B cell (primary cell): Measurements from ENCODE around the gene MCCD1. TPM values are rescaled to one million over a fixed set of nuclear protein-coding genes. Genes with fewer than 3 reads are reported as not detected.

Experiments
- ATAC-seq: fragments of 200-7000 bp; cut with Tn5 transposase; one replicate; pipeline ENCODE4 v1.10.0; 2021; ENCODE audit warnings: low read depth, mild to moderate bottlenecking, moderate number of reproducible peaks, moderate library complexity
- CTCF ChIA-PET: fragments of 350-600 bp; sonication (Branson Sonifier 250); formaldehyde crosslinking; loops from one replicate; lab custom pipeline; 2021; ENCODE audit warnings: antibody characterized with exemption, inconsistent platforms; lab: Charles Lee
- POLR2A ChIA-PET: fragments of 350-600 bp; sonication (Branson Sonifier 250); formaldehyde crosslinking; loops from one replicate; lab custom pipeline; 2021; ENCODE audit warnings: antibody characterized with exemption; lab: Charles Lee
- DNase-seq: peaks from one replicate; pipeline ENCODE4 v3.0.0; 2013
- H2AFZ ChIP-seq: 2 replicates; pipeline ENCODE4 v1.6.1; 2012; ENCODE audit warnings: mild to moderate bottlenecking, low read depth, low read length; ENCODE audit not compliant: insufficient read depth, poor library complexity, severe bottlenecking
- H3K27ac ChIP-seq, 2 donors: 1 replicate in 1 of 2; 2 replicates in 1 of 2; pipeline ENCODE4 v1.5.1; 2012 to 2013; ENCODE audit warnings: low read length in 2 of 2, mild to moderate bottlenecking in 2 of 2, moderate library complexity in 1 of 2
- H3K27me3 ChIP-seq, 4 experiments: fragments of 200-600 bp in 1 of 4; sonication (generic) in 1 of 4; replicated peaks in 1 of 4; 1 replicate in 2 of 4; 2 replicates in 2 of 4; pipeline versions ENCODE4 v1.6.1 to v1.7.0; 2013 to 2016; ENCODE audit warnings: low read length in 3 of 4, mild to moderate bottlenecking in 2 of 4, mixed read lengths in 1 of 4, moderate library complexity in 1 of 4; ENCODE audit not compliant: insufficient read depth in 4 of 4, control insufficient read depth in 3 of 4; ENCODE audit errors: control extremely low read depth in 1 of 4
- H3K36me3 ChIP-seq, 2 experiments: replicated peaks in 1 of 2; 1 replicate in 1 of 2; 2 replicates in 1 of 2; pipeline versions ENCODE4 v1.6.1 to v1.7.1; 2013; ENCODE audit warnings: low read length in 1 of 2; ENCODE audit not compliant: insufficient read depth in 2 of 2, control insufficient read depth in 1 of 2; ENCODE audit errors: control extremely low read depth in 1 of 2, extremely low read depth in 1 of 2
- H3K4me1 ChIP-seq, 2 donors: fragments of 200-600 bp in 1 of 2; sonication (generic) in 1 of 2; 1 replicate in 1 of 2; 2 replicates in 1 of 2; pipeline versions ENCODE4 v1.5.1 to v1.6.1; 2013 to 2017; ENCODE audit warnings: low read length in 2 of 2; ENCODE audit not compliant: control insufficient read depth in 2 of 2, insufficient read depth in 2 of 2
- H3K4me2 ChIP-seq: replicated peaks from 2 replicates; pipeline ENCODE3; 2012; ENCODE audit warnings: mild to moderate bottlenecking, low read depth, low read length; ENCODE audit not compliant: poor library complexity, severe bottlenecking
- H3K4me3 ChIP-seq, 5 experiments: fragments of 200-600 bp in 1 of 5; sonication (generic) in 1 of 5; 1 replicate in 3 of 5; 2 replicates in 2 of 5; pipeline versions ENCODE4 v1.5.1 to v1.7.0; 2011 to 2016; ENCODE audit warnings: low read length in 4 of 5, mild to moderate bottlenecking in 4 of 5, low read depth in 2 of 5, control low read depth in 1 of 5, moderate library complexity in 1 of 5; ENCODE audit not compliant: insufficient read depth in 1 of 5; ENCODE audit errors: control extremely low read depth in 1 of 5, extremely low read depth in 1 of 5
- H3K79me2 ChIP-seq: fragments of 200-600 bp; sonication (generic); one replicate; pipeline ENCODE4 v1.6.0; 2016; ENCODE audit warnings: low read length; ENCODE audit not compliant: control insufficient read depth, insufficient read depth
- H3K9ac ChIP-seq: fragments of 200-600 bp; sonication (generic); 2 replicates; pipeline ENCODE4 v1.6.1; 2017; ENCODE audit warnings: mild to moderate bottlenecking, low read length, moderate library complexity
- H3K9me3 ChIP-seq, 3 donors: one replicate each; pipeline versions ENCODE4 v1.6.1 to v1.7.1; 2013; ENCODE audit warnings: low read length in 2 of 3; ENCODE audit not compliant: control insufficient read depth in 2 of 3, insufficient read depth in 1 of 3; ENCODE audit errors: control extremely low read depth in 1 of 3
- H4K20me1 ChIP-seq: 2 replicates; pipeline ENCODE4 v1.6.0; 2012; ENCODE audit warnings: mild to moderate bottlenecking, low read length; ENCODE audit not compliant: insufficient read depth, control insufficient read depth, poor library complexity, severe bottlenecking
- H3K27ac Mint-ChIP-seq: one replicate; pipeline ENCODE4 v1.8.0; 2021; ENCODE audit warnings: mixed read lengths
- H3K27me3 Mint-ChIP-seq: one replicate; pipeline ENCODE4 v1.8.0; 2021; ENCODE audit warnings: mixed read lengths
- H3K4me1 Mint-ChIP-seq: one replicate; pipeline ENCODE4 v1.8.0; 2021; ENCODE audit warnings: mixed read lengths
- H3K4me3 Mint-ChIP-seq: one replicate; pipeline ENCODE4 v1.8.0; 2021; ENCODE audit warnings: mixed read lengths
- H3K9me3 Mint-ChIP-seq: one replicate; pipeline ENCODE4 v1.8.0; 2022; ENCODE audit warnings: mixed read lengths; ENCODE audit not compliant: insufficient read depth
- CTCF ChIP-seq: fragments of 200-600 bp; IDR thresholded peaks from one replicate; pipeline ENCODE4 v1.8.0; 2022; ENCODE audit warnings: antibody characterized with exemption, mild to moderate bottlenecking
- EZH2 ChIP-seq: IDR thresholded peaks from 2 replicates; pipeline ENCODE4 v1.6.1; 2012; ENCODE audit warnings: borderline replicate concordance, low read depth, mild to moderate bottlenecking, moderate library complexity, low read length; ENCODE audit not compliant: insufficient read depth, poor library complexity, severe bottlenecking
- WGBS: methylation state at CpG from one replicate; pipeline ENCODE4 v1.1.5; 2013; ENCODE audit warnings: missing lambda C conversion rate; ENCODE audit not compliant: insufficient coverage; 5-methylcytosine and 5-hydroxymethylcytosine counted together
- intact Hi-C: fragments of 100-400 bp; cut with micrococcal nuclease; formaldehyde crosslinking; loops from one replicate; pipeline ENCODE4 v1.10.0; 2022
- polyA plus RNA-seq: library from polyadenylated mRNA; depleted of rRNA; stranded (reverse); fragments of >200 nt; gene quantifications from 2 replicates; pipeline ENCODE4 v1.2.3, GENCODE V29; 2012
- total RNA-seq, 2 donors: library from RNA; stranded (reverse); fragments of 120-200 nt in 1 of 2; gene quantifications; 1 replicate in 1 of 2; 2 replicates in 1 of 2; pipeline versions ENCODE4 v1.2.3 to v1.2.4, GENCODE V29; 2013 to 2022

MCCD1 gene
- total and polyA plus RNA-seq, 2 donors (not counting 1 experiment from before 2014, with no cell fraction given), result not detected

- no peak for TF ChIP-seq EZH2
- no peak for TF ChIP-seq CTCF
- DNase-seq, result no peak
- POLR2A ChIA-PET, result interaction anchor here (0.5 to 42.6 kb wide), 6 partner anchors 7 to 1050 kb away, joined by 3 to 1450 read pairs (median 10); partner anchors contain the start of genes ATP6V1G2, LST1, LTA and LTB
Observed at GRCh38 chr6:31577579-31577966, 48.8 kb downstream of the MCCD1 start.

More at GRCh38 chr6:31577579-31577966, 48.8 kb downstream of the MCCD1 start:
- Mint-ChIP-seq H3K27me3 (no peaks in the 10 kb centered on the region), H3K4me3 (peak overlapping the region; percentile 89), H3K27ac (peak overlapping the region; percentile 93), H3K9me3 (no peaks in the 10 kb centered on the region), H3K4me1 (peaks cover 85% of the 10 kb centered on the region)
- Histone ChIP-seq H3K9me3 (no peaks in the 10 kb centered on the region), H3K27me3 (no peaks in the 10 kb centered on the region), H3K4me2 (peak overlapping the region; percentile 88), H2AFZ (no peak overlapping the region), H3K79me2 (peaks cover 93% of the 10 kb centered on the region), H3K27ac (peak overlapping the region; percentile 7 to 89), H3K4me1 (peaks cover 66 to 83% of the 10 kb centered on the region in 2 donors), H3K36me3 (peaks cover 2 to 43% of the 10 kb centered on the region in 2 experiments), H3K9ac (peak overlapping the region; percentile 74), H4K20me1 (peaks cover 33% of the 10 kb centered on the region), H3K4me3 (peak overlapping the region in 2 of 5 experiments; percentile 74 to 85)
- CTCF ChIA-PET, result interaction anchor here (1.1 to 35.3 kb wide), 4 partner anchors 18 to 253 kb away, joined by 3 to 2241 read pairs (median 559); partner anchors contain the start of genes ATP6V1G2, LST1, LTA and NCR3
- 88% methylated on average over 1 of the region's 3 CpGs for WGBS
- intact Hi-C loops, result no loop called here
- no peak for ATAC-seq
